GM11168 (cell line): ENCODE results near the gene ARL15.

Experiments used
- in situ Hi-C: fragments of 300-500 bp; cut with MboI; formaldehyde crosslinking; loops from one replicate; pipeline ENCODE4 v1.12.0; 2022; ENCODE audit warnings: low sequenced_read_pairs; ENCODE audit not compliant: unreplicated experiment

ARL15 gene

DNA sequence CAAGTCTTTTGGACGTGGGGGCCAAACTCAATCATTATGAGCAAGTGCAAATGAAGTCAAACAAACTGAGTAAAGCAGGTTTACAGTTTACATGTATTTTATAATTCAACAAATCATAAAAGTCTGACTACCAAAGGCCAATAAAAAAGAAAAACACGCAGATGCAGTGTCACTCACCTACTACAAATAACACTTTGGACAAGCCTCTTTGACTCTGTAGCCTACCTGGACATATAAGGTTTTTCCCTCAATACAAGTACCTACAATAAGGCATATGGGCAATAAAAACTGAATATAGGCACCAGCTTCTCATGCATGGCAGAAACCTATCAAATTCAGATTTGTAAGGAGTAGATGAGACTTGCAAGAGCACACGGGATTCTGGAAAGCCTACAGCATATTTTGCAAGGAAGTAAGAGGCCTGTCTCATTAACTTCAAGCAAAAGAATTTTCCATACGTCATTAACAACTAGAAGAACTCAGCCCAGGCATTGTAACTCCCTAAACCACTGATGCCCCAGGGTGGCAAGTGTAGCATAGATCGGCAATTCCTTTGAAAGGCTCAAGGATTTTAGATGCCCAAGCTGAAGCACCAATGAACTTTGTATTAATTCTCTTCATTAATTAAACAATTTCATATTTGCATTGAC, 21.7 kb downstream of the ARL15 start:
- in situ Hi-C loops, result no loop called here

DNA sequence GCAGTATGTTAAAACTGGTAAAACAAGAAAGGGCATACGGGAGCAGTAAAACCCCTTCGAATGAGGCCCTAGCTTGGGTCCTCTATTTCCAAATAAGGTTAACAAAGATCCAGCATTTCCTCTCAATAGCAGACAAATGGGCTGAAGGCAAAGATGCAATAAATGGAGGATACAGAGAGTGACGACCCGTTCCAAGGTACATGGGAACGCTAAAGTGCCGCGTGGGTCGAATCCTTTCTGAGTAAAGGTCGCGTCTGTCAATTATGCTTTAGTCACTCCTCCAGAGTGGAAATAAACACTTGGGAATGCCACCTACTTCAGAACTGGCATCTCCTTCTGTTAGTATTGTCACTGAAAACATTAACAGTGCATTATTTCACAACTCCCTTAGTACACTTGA, 24.7 kb downstream of the ARL15 start:
- in situ Hi-C loops, result no loop called here

DNA sequence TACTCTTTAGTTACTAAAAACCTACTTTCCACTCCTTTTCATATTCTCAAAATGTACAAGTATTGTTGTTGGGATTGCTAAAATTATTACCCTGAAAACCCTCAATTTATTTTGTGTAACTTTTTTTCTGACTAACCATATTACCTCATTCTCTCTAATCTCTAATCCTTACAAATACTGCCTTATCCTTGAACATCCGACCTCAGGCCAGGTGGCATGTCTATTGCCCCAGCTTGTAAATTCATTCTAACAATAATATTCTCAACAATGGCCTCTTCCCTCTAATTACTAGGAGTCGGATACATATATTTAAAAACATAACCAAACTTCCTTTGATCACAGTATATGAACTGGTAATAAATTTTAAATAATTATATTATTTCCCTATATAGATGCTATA, 25.8 kb downstream of the ARL15 start:
- in situ Hi-C loops, result no loop called here

DNA sequence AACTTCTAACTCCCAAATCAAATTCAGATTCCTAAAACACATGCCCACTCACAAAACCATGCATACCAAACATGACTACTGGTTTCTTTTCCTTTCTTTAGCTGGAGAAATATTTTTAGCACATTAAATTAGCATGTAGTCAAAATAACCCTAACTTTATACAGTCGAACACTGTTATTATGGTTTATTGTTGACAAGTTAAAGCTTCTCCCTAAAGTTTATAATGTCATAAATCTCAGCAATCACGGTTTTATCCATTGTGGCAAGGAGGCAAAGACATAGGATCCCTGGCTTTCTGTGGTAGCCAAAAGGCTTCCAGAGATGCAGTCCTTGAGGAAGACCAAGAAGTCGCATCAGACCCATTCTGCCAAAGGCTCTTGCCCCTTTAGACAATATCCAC, 27.5 kb downstream of the ARL15 start:
- in situ Hi-C loops, result no loop called here

DNA sequence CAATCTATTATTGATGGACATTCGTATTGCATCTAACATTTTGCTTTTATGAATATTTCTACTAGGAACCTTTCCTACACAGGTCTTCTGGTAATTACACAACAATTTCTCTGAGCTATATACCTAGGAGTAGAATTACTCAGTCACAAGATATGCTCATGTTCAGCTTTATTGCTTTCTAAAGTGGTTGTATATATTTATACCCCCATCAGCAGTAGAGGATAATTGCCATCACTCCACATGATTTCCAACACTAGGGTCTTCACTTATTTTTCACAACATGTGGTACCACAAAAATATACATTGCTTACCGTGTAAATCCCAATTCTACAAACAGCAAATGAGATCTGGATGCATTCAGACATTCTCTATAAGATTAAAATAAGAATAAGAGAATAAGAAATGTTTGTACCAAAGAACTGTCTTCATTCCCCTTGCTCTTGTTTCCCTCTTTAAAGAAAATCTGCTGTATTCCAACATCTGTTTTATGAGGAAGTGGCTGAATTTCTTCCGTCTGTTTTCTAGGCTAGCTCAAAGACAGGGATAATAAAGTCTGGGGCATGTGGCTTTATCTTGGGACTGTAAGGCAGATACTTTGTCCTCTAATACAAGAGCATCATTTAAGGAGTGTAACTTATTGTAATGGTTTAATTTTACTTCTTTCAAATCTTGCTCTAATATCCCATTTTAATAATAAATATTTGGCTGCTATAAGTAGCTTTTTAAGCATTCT, 28.2 kb downstream of the ARL15 start:
- in situ Hi-C loops, result no loop called here

DNA sequence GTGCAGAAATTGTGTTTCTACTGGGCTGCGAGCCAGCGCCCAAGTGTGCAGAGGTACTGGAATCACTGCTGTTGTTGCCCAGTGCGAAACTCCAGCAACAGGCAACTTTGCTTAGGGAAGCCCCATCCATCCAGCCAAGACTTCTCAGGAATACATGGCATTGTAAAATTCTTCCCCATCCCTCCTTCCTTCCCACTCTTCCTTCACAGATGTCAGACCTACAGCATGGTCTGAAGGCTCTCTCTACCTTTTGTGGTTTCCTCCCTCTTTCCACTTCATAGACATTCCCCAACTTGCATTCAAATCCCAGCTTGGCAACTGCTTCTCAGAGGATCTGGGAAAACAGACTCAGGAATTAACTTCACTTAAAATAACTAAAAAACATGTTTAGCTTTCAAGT, 30.4 kb downstream of the ARL15 start:
- in situ Hi-C loops, result no loop called here

DNA sequence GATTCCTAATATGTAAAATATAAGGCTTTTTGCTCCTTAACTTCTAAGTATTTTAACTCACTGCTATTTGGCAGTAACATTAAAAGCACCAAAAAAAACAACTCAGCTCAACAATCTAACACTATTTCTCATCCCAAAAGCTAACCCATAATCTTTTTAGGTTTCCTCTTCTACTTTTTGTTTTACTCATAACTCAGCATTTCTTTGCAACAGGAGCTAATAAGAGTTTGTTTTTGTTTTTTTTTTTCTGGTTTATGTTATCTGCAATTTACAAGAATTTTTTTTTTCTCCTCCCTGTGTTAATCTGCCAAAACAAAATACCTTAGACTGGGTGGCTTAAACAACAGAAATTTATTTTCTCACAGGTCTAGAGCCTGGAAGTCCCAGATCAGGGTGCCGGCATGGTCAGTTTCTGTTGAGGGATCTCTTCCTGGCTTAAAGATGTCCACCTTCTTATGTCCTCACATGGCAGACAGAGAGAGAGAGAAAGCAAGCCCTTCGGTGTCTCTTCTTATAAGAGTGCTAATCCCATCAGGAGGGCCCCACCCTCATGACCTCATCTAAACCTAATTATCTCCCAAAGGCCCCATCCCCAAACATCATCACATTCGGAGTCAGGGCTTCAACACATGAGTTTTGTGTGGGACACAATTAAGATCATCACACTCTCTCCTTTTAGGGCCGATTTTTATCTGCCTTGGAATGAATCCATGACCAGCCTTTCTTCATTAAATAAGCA, 31.2 kb downstream of the ARL15 start:
- in situ Hi-C loops, result no loop called here

DNA sequence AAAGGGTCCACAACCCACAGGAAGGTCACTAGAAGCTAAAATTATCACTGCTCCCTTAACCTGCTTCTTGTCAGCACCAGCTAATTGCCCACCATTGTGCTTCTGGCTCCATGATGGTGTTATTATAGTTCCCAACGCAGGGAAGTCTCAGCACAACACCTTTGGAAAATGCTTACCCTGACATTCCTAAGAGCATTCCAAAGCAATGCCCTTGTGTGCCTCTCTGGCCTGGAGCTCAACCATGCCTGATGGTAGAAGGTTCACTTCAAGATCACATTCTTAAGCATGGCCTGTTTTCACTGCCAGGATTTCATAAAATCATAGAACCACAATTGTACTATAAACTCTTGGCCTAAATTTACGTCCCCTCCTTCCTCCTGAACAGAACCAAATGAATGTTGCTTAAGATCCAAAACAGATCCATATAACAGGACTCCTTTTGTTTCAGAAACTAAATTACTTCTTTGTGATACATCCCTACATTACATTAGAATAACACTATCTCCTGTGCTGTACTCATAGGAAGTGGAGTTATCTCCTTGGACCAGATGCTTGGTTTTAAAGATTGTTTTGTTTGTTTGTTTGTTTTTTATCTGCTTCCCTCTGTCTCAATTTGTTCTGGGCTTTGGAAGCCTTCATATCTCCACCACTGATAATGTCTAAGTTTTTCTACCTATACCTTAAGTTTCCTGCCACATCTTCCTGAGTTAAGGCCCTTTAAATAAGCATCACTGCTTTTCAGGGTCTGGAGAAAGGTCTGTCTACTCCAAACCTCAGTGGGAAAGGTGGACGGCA, 32.1 kb downstream of the ARL15 start:
- in situ Hi-C loops, result no loop called here

DNA sequence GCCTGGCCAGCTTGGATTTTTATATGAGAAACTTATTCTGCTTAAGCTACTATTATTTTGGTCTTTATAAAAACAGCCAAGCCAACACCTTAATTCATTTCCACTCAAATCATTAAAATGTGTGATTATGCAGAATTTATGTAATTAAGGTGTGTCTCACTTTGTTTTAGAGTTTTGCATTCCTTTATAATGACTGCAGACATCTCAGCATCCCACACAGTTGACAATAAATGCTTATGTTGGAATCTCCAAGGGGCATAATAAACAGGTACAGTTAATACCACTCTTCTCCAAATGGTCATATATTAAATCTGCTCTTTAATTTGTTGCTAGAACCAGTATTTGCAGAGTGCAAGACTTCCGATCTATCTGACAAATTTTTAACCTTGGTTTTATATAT, 34.3 kb downstream of the ARL15 start:
- in situ Hi-C loops, result no loop called here

DNA sequence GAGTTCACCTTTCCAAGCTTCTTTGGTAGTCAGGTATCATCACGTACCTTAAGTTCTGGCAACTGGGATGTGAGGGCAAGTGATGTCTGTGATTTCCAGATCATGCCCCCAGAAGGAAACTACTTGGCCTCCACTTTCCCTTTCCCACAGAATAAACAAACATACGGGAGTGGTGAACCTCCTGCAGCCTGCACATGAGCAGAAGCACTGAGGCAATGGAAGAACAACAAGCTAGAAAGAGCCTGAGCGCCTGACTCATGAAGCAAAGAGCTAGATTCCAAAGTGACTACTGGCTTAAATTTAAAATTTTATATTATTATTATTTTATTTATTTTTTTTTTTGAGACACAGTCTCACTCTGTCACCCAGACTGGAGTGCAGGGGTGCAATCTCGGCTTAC, 35.0 kb downstream of the ARL15 start:
- in situ Hi-C loops, result no loop called here

DNA sequence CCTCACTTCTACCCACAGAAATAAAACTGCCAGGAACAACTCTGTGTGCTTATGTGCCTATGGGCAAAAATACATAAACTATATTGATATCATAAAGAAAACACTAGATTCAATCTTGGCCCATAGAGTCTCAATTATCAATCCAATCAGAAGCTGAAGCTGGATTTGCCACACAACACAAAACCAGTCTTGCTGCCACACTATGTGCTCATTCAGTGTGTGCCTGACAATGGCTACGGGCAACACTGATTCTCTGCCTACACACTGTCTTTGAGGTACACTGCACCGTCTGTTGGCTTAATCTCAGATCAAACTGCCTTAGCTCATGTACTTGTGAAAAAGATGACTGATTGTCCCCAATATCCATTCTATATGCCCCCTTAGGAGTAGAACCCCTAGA, 35.4 kb downstream of the ARL15 start:
- in situ Hi-C loops, result no loop called here

DNA sequence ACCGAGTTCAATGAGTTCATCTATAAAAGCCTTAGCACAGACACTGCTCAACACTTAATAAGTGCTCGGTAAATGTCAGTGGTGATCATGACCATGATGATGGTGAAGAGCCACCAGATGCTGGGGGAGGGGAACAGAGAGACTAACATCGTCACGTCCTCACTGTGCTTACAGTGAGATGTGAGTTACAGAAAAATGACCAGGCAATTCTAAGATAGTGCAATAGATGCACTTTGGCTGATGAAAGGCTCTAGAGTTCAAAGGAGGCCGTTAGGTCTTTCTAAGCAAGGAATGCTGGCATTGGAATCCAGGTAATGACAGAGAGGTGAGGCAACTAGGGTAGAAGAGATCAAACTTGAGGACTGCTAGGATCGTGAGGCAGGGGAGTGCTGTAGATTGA, 36.7 kb downstream of the ARL15 start:
- in situ Hi-C loops, result no loop called here

DNA sequence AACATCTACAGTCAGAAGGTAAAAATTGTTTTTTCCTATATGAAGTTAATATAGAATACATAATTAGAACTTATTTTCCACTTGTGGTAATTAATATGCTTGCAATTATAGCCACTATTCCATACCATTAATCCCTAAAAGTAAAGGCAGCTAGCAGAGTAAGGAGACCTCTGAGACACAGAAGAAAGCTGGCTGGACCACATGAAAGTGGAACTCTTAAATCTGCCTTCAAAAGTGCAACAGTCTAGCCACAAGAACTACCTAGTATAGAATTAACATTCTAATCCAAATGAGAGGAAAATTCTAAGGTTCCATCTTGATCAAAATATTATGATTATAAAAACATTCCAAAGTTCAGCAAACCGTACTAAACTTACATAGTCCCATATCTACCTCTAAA, 37.6 kb downstream of the ARL15 start:
- in situ Hi-C loops, result no loop called here

DNA sequence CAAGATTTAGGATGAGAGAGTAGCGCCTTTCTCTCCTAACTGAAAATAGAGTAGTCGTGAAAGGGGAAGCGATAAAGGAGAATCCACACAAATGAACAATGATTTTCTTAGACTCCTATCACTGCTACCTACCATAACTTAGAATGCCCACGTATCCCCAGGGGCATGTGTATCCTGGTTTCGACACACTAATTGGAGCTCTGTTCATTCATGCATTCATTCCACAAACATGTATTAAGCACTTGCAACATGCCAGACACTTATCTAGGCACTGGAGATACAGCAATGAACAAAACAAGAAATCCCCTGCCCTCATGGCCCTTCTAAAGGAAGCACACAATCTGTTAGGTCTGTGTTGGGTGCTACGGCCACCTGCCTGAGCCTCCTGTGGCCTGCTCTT, 40.0 kb downstream of the ARL15 start:
- in situ Hi-C loops, result no loop called here

DNA sequence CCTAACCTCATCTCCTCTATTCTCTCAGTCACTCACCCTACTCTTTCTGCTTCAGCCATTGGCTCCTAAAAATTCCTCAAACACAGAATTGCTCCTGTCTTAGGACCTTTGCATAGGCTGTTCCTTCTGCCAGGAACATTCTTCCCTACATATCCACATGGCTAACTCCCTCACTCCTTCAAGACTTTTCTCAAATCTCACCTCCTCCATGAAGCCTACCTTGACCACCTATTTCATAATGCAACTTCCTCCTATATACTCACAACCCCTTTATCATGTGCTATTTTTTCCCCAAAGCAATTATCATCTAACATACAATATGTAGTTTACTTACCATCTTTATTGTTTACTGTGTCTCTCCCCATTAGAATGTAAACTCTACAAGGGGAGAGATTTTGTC, 45.8 kb downstream of the ARL15 start:
- in situ Hi-C loops, result no loop called here

DNA sequence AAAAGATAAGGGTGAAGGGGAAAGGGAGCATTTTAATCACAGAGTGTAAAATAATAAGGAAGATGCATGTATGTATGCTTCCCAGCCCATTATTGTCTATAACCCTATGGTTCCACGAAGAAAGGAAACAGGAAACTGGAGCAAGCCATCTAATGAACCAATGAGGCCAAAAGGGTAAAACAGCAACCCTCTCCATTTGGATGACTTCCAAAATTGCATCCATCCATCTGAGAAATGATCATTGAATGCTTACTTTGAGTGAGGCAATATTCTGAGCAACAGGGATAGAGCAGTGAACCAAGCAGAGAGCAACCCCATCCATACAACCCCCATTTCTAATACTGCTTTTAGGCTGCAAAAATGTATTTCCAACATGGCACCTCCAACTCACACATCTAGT, 46.9 kb downstream of the ARL15 start:
- in situ Hi-C loops, result no loop called here

DNA sequence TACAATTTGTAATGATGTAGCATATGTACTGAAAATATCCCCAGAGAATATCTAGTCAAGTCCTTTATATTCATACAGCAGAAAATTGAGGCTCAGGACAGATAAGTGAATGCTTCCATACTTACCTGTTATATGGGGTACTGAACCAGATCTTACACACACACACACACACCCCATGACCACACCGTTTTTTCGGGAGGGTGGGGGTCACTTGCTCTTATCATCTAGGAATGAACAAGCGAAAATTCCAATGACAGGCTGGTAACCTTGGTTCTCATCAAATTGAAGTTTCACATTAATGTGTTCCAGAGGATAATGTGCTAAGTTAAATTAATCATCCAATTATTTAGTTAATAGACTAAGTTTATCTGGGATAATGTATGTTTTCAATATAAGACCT, 48.8 kb downstream of the ARL15 start:
- in situ Hi-C loops, result no loop called here

DNA sequence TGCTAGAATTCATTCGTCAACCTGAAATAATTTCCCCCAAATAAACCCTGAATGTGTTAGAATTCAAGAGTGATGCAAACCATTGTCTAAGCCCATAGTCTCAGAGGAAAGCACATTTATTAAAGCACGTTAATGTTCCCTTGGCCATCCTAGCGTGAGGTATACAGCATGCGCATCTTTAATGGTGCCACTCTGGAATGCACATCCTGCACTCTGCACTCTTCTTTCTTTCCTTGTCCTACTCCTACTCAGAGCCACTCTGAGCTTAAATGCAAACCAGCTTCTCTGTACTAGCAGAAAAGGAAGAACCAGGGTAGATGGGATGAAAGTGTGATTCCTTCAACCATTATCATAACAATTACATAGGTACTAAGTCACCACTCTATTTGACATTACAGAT, 50.4 kb downstream of the ARL15 start:
- in situ Hi-C loops, result loop anchor here (10.0 kb wide), 1 partner anchor 155 kb away; no protein-coding TSS in a partner anchor

DNA sequence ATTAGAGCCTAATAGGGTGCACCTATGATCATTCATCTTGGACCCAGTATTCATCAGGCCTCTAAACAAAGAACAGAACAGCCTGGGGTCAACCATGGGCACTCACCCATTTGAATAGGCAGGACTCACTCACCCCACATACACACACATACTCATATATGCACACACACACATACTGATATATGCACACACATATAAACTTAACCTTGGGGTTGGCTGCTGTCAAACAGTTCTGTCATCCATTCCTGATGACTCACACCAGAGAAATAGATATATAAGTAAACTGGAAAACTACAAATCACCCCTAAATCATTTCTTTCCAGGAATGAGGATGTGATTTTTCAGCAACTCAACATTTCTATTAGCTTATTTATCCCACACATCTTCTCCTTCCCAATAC, 51.3 kb downstream of the ARL15 start:
- in situ Hi-C loops, result loop anchor here (10.0 kb wide), 1 partner anchor 156 kb away; no protein-coding TSS in a partner anchor

DNA sequence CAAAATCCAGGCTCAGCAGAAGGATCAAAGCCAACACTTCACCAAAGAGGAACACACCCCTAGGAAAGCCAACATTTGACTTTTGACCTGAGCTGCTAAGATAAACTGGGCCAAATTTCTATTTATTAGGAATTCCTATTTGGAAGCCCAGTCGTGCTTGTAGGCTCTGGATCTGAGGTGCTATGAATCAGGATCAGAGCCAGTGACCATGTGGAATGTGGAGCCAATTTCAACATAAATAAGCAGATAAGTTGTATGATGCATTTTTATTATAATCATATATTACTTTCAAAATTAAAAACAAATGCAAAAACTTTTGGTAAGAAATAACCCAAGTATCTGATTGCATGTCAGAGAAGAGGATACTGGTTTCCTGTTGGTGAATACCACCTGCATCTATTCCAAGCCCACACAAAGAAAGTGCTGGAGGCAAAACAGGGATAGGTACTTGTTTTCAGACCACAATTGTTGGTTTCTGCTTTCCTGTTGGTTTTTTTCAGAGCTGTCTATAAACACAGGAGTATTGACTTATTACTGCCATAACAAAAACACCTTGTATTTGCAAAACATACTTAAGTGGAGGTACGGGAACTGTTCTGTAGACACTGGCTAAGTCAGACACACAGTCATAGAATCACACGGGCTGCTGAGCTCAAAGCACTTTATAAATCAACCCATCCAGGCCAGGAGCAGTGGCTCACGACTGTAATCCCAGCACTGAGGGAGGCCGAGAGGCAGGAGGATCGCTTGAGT, 52.8 kb downstream of the ARL15 start:
- in situ Hi-C loops, result loop anchor here (10.0 kb wide), 1 partner anchor 157 kb away; no protein-coding TSS in a partner anchor
